Endothelial cell of umbilical vein (primary cell): Measurements from ENCODE around the gene PLPPR2.

Experiments used
- EZH2 ChIP-seq: IDR thresholded peaks from 2 replicates; pipeline ENCODE4 v1.6.1; 2012; ENCODE audit warnings: borderline replicate concordance, low read depth, mild to moderate bottlenecking, moderate library complexity, low read length, inconsistent platforms; ENCODE audit not compliant: severe bottlenecking
- GATA2 ChIP-seq: IDR thresholded peaks from 2 replicates; pipeline ENCODE4 v1.7.0; 2011; ENCODE audit warnings: low read depth, mild to moderate bottlenecking, moderate library complexity, mixed read lengths, low read length; ENCODE audit not compliant: insufficient read length, insufficient read depth
- JUN ChIP-seq: IDR thresholded peaks from 2 replicates; pipeline ENCODE4 v1.6.1; 2011; ENCODE audit warnings: borderline replicate concordance, low read depth; ENCODE audit not compliant: insufficient read length, insufficient read depth
- MYC ChIP-seq: IDR thresholded peaks from one replicate; pipeline ENCODE4 v1.6.1; 2011; ENCODE audit warnings: mild to moderate bottlenecking, low read depth, low read length
- POLR2A ChIP-seq: IDR thresholded peaks from 2 replicates; pipeline ENCODE4 v1.6.1; 2012; ENCODE audit warnings: low read depth, mild to moderate bottlenecking, control low read depth, low read length
- POLR2AphosphoS5 ChIP-seq: IDR thresholded peaks from 2 replicates; pipeline ENCODE4 v1.6.1; 2012; ENCODE audit warnings: low read depth, mild to moderate bottlenecking, control low read depth, low read length, moderate library complexity; ENCODE audit not compliant: insufficient read depth
- TF ChIP-seq, protein P1 (sequence below), 2 donors: IDR thresholded peaks; 1 replicate in 1 of 2; 2 replicates in 1 of 2; pipeline ENCODE4 v1.5.1; 2011; ENCODE audit warnings: low read length in 2 of 2, mild to moderate bottlenecking in 2 of 2, moderate library complexity in 2 of 2, control low read depth in 1 of 2, inconsistent platforms in 1 of 2, low read depth in 1 of 2; ENCODE audit not compliant: insufficient read depth in 1 of 2; ENCODE audit errors: extremely low read depth in 1 of 2
- TF ChIP-seq, protein P2 (sequence below): IDR thresholded peaks from 2 replicates; pipeline ENCODE4 v1.6.1; 2011; ENCODE audit not compliant: insufficient read depth, insufficient read length

DNA sequence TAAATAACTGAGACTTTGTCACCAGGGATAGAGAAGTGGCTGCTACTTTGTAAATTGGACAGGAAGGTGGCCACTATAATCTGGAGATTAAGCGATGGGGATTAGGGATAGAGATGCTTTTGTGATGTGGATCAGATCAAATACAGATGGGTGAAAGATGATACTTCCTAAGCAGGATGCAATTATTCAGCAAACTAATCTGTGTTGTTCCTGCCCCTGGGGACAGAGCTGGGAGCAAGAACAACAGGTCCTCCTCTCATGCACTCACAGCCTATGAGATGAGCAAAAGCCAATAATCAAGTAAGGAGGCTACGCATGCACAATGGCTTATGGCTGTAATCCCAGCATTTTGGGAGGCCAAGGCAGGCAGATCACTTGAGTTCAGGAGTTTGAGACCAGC is 59.3 kb downstream of the PLPPR2 start:
- TF ChIP-seq, protein P1, sequence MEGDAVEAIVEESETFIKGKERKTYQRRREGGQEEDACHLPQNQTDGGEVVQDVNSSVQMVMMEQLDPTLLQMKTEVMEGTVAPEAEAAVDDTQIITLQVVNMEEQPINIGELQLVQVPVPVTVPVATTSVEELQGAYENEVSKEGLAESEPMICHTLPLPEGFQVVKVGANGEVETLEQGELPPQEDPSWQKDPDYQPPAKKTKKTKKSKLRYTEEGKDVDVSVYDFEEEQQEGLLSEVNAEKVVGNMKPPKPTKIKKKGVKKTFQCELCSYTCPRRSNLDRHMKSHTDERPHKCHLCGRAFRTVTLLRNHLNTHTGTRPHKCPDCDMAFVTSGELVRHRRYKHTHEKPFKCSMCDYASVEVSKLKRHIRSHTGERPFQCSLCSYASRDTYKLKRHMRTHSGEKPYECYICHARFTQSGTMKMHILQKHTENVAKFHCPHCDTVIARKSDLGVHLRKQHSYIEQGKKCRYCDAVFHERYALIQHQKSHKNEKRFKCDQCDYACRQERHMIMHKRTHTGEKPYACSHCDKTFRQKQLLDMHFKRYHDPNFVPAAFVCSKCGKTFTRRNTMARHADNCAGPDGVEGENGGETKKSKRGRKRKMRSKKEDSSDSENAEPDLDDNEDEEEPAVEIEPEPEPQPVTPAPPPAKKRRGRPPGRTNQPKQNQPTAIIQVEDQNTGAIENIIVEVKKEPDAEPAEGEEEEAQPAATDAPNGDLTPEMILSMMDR (IDR thresholded peaks at IDR 0.05; ENCODE audit: extremely low read depth in 1 of 2, insufficient read depth in 1 of 2, low read depth in 1 of 2, low read length in 2 of 2) = no peak
- TF ChIP-seq, protein P2, sequence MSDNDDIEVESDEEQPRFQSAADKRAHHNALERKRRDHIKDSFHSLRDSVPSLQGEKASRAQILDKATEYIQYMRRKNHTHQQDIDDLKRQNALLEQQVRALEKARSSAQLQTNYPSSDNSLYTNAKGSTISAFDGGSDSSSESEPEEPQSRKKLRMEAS = no peak
- no peak for TF ChIP-seq POLR2A
- TF ChIP-seq POLR2AphosphoS5 = no peak
- TF ChIP-seq EZH2 = no peak
- no peak for TF ChIP-seq MYC
- no peak for TF ChIP-seq JUN
- no peak for TF ChIP-seq GATA2
